Brain microvascular endothelial cell (primary cell): ENCODE data around the gene SAP30BP.

ENCODE experiments used
- DNase-seq: peaks from one replicate; pipeline ENCODE4 v3.0.0-alpha.2; 2020
- H3K27ac ChIP-seq: fragments of 250-450 bp; sonication (Bioruptor Pico); 2 replicates; pipeline ENCODE4 v1.5.1; 2020; ENCODE audit warnings: mild to moderate bottlenecking, moderate library complexity
- H3K27me3 ChIP-seq: fragments of 250-450 bp; sonication (Bioruptor Pico); replicated peaks from 2 replicates; pipeline ENCODE4 v1.5.1; 2020; ENCODE audit warnings: mild to moderate bottlenecking
- H3K36me3 ChIP-seq: fragments of 250-450 bp; sonication (Bioruptor Pico); replicated peaks from 2 replicates; pipeline ENCODE4 v1.5.1; 2020; ENCODE audit warnings: mild to moderate bottlenecking
- H3K4me3 ChIP-seq: 2 replicates; pipeline ENCODE4 v1.5.1; 2011; ENCODE audit warnings: low read depth, mild to moderate bottlenecking, control low read depth, low read length, moderate library complexity
- CTCF ChIP-seq: IDR thresholded peaks from 2 replicates; pipeline ENCODE4 v1.5.1; 2011; ENCODE audit warnings: low read depth, mild to moderate bottlenecking, moderate library complexity, low read length, control low read depth, inconsistent platforms; ENCODE audit errors: missing control alignments
- in situ Hi-C: cut with HindIII; loops from 2 replicates; pipeline ENCODE4 v1.10.0; 2017; ENCODE audit warnings: low sequenced_read_pairs, low pct_ligation_motif_present

The SAP30BP gene

GRCh38 chr17:75695830-75696271 lies 28.7 kb downstream of the SAP30BP start:
- Histone ChIP-seq H3K4me3 (no peak overlapping the region), H3K36me3 (peaks cover 23% of the 10 kb centered on the region), H3K27ac (no peak overlapping the region), H3K27me3 (no peaks in the 10 kb centered on the region)
- TF ChIP-seq CTCF: no peak
- DNase-seq: no peak
- in situ Hi-C loops: no loop called here

- Histone ChIP-seq H3K27ac (no peak overlapping the region), H3K27me3 (no peaks in the 10 kb centered on the region), H3K4me3 (no peak overlapping the region), H3K36me3 (peaks cover 39% of the 10 kb centered on the region)
- in situ Hi-C loops: no loop called here
- TF ChIP-seq CTCF: no peak
- no peak for DNase-seq
Observed at GRCh38 chr17:75697651-75698291, 30.6 kb downstream of the SAP30BP start.

GRCh38 chr17:75698659-75699058 lies 31.5 kb downstream of the SAP30BP start:
- TF ChIP-seq CTCF: no peak
- DNase-seq: no peak
- in situ Hi-C loops: no loop called here
- no peak overlapping the region for H3K27ac ChIP-seq
- H3K4me3 ChIP-seq: no peak overlapping the region
- no peaks in the 10 kb centered on the region for H3K27me3 ChIP-seq
- H3K36me3 ChIP-seq: peaks cover 48% of the 10 kb centered on the region

- in situ Hi-C loops: no loop called here
- TF ChIP-seq CTCF: no peak
- no peak overlapping the region for H3K4me3 ChIP-seq
- peak overlapping the region; percentile 83 for H3K27ac ChIP-seq
- DNase-seq: no peak
- H3K27me3 ChIP-seq: no peaks in the 10 kb centered on the region
- peaks cover 54% of the 10 kb centered on the region for H3K36me3 ChIP-seq
Observed at GRCh38 chr17:75701288-75701687, 34.1 kb downstream of the SAP30BP start.

- no peak for DNase-seq
- no peaks in the 10 kb centered on the region for H3K27me3 ChIP-seq
- H3K27ac ChIP-seq: no peak overlapping the region
- no peak for TF ChIP-seq CTCF
- peaks cover 56% of the 10 kb centered on the region for H3K36me3 ChIP-seq
- no peak overlapping the region for H3K4me3 ChIP-seq
- in situ Hi-C loops: no loop called here
Observed at GRCh38 chr17:75703191-75703590, 36.1 kb downstream of the SAP30BP start.

GRCh38 chr17:75703591-75703990 lies 36.5 kb downstream of the SAP30BP start:
- Histone ChIP-seq H3K27me3 (no peaks in the 10 kb centered on the region), H3K36me3 (peaks cover 60% of the 10 kb centered on the region), H3K27ac (no peak overlapping the region), H3K4me3 (no peak overlapping the region)
- no peak for TF ChIP-seq CTCF
- in situ Hi-C loops: no loop called here
- no peak for DNase-seq
